K562 (cell line): ENCODE measurements around the gene CTNNB1. TPM values are rescaled to one million over a fixed set of nuclear protein-coding genes. Genes with fewer than 3 reads are reported as not detected.

ENCODE experiments used
- ATAC-seq: fragments of 200-7000 bp; cut with Tn5 transposase; 3 replicates; pipeline ENCODE4 v1.9.1; 2020; ENCODE audit warnings: moderate library complexity
- BruUV-seq: library from RNA; stranded (reverse); fragments of 400-500 nt; replicated peaks from 2 replicates; lab custom pipeline; 2021; lab: Mats Ljungman, UMichigan
- CTCF ChIA-PET: fragments of 300-600 bp; formaldehyde crosslinking; extraction: SDS; loops from one replicate; lab custom pipeline; 2021; ENCODE audit warnings: low intra/inter-chr PET ratio; lab: Yijun Ruan, JAX
- POLR2A ChIA-PET: fragments of 300-600, 350-650 bp; sonication (Branson Sonifier 250); formaldehyde crosslinking; extraction: SDS; loops from one replicate; lab custom pipeline; 2021; ENCODE audit warnings: antibody characterized with exemption, inconsistent platforms; lab: Yijun Ruan, JAX
- DNase-seq, 4 experiments: peaks; one replicate each; pipeline versions ENCODE4 v3.0.0 to v3.0.0-alpha.2; 2011 to 2018; ENCODE audit warnings: low spot score in 3 of 4, mixed read lengths in 3 of 4; ENCODE audit errors: extremely low read depth in 1 of 4
- FAIRE-seq: peaks from 2 replicates; lab custom pipeline; 2011; peaks lifted over from hg19 to GRCh38; lab: Jason Lieb, UNC
- H2AFZ ChIP-seq: 2 replicates; pipeline ENCODE4 v1.6.0; 2011; ENCODE audit warnings: low read depth, low read length, control low read depth, inconsistent platforms
- H3K27ac ChIP-seq: fragments of 200-600 bp; 3 replicates; pipeline ENCODE4 v1.8.0; 2011; ENCODE audit warnings: low read depth, mild to moderate bottlenecking, control low read depth, inconsistent platforms, low read length, moderate library complexity, mixed read lengths; ENCODE audit errors: extremely low read depth
- H3K27me3 ChIP-seq, 2 experiments: fragments of 300-600 bp in 1 of 2; 2 replicates in 1 of 2; 3 replicates in 1 of 2; pipeline versions ENCODE4 v1.6.0 to v1.8.0; 2011; ENCODE audit warnings: inconsistent platforms in 2 of 2, low read length in 2 of 2, mild to moderate bottlenecking in 1 of 2, mixed read lengths in 1 of 2, moderate library complexity in 1 of 2; ENCODE audit not compliant: control insufficient read depth in 2 of 2, insufficient read depth in 2 of 2
- H3K36me3 ChIP-seq: fragments of 300-600 bp; 3 replicates; pipeline ENCODE4 v1.8.0; 2011; ENCODE audit warnings: mild to moderate bottlenecking, low read length, inconsistent platforms; ENCODE audit not compliant: control insufficient read depth, insufficient read depth
- H3K4me1 ChIP-seq, 2 experiments: fragments of 200-600 bp in 1 of 2; replicated peaks in 1 of 2; 2 replicates in 1 of 2; 3 replicates in 1 of 2; pipeline versions ENCODE4 v1.5.1 to v1.8.0; 2011; ENCODE audit warnings: inconsistent platforms in 2 of 2, low read length in 2 of 2, mild to moderate bottlenecking in 1 of 2, mixed read lengths in 1 of 2, moderate library complexity in 1 of 2; ENCODE audit not compliant: control insufficient read depth in 2 of 2, insufficient read depth in 2 of 2
- H3K4me2 ChIP-seq: 2 replicates; pipeline ENCODE4 v1.6.1; 2011; ENCODE audit warnings: low read length, control low read depth, inconsistent platforms, mixed read lengths; ENCODE audit not compliant: insufficient read depth
- H3K4me3 ChIP-seq: fragments of 200-600 bp; sonication (generic), shearing (Covaris generic); 2 replicates; pipeline ENCODE4 v1.5.1; 2016; ENCODE audit warnings: control low read depth, inconsistent platforms
- H3K79me2 ChIP-seq: fragments of 200-600 bp; 3 replicates; pipeline ENCODE4 v1.8.0; 2011; ENCODE audit warnings: low read length, inconsistent platforms; ENCODE audit not compliant: control insufficient read depth, insufficient read depth
- H3K9ac ChIP-seq, 2 experiments: 2 replicates each; pipeline versions ENCODE4 v1.6.0 to v1.6.1; 2011; ENCODE audit warnings: low read depth in 2 of 2, low read length in 2 of 2, control low read depth in 1 of 2, inconsistent platforms in 1 of 2, mild to moderate bottlenecking in 1 of 2, mixed read lengths in 1 of 2; ENCODE audit not compliant: insufficient read depth in 1 of 2
- H3K9me1 ChIP-seq: one replicate; pipeline ENCODE4 v1.6.0; 2011; ENCODE audit warnings: inconsistent platforms, mild to moderate bottlenecking, low read length, moderate library complexity; ENCODE audit not compliant: control insufficient read depth, insufficient read depth
- H3K9me3 ChIP-seq: replicated peaks from 2 replicates; pipeline ENCODE4 v1.5.1; 2011; ENCODE audit warnings: low read depth, low read length, inconsistent platforms; ENCODE audit not compliant: control insufficient read depth, insufficient read depth
- H4K20me1 ChIP-seq: replicated peaks from 2 replicates; pipeline ENCODE4 v1.6.1; 2011; ENCODE audit warnings: low read length, inconsistent platforms, mixed read lengths; ENCODE audit not compliant: control insufficient read depth, insufficient read depth
- ATF1 ChIP-seq, 2 experiments: fragments of 450-650 bp in 1 of 2; IDR thresholded peaks; 2 replicates each; pipeline ENCODE4 v1.6.1; 2016; ENCODE audit warnings: missing compliant biosample characterization in 1 of 2, missing genetic modification characterization in 1 of 2
- CHAMP1 ChIP-seq: fragments of 450-650 bp; IDR thresholded peaks from 2 replicates; pipeline ENCODE4 v1.6.1; 2016; ENCODE audit warnings: mild to moderate bottlenecking
- DDX20 ChIP-seq: fragments of 450-650 bp; IDR thresholded peaks from 2 replicates; pipeline ENCODE4 v1.6.1; 2016; ENCODE audit warnings: missing genetic modification characterization, low read depth, mild to moderate bottlenecking, missing compliant biosample characterization, moderate library complexity
- HLTF ChIP-seq: fragments of 450-650 bp; IDR thresholded peaks from 2 replicates; pipeline ENCODE4 v1.6.1; 2016
- MCM5 ChIP-seq: fragments of 450-650 bp; IDR thresholded peaks from 2 replicates; pipeline ENCODE4 v1.6.1; 2016; ENCODE audit warnings: low read depth
- MLLT1 ChIP-seq, 2 experiments: fragments of 450-650 bp; IDR thresholded peaks; 2 replicates each; pipeline ENCODE4 v1.6.1; 2016
- NR1H2 ChIP-seq: sonication (generic); formaldehyde crosslinking; IDR thresholded peaks from 2 replicates; pipeline ENCODE4 v1.4.0; 2020; ENCODE audit warnings: mild to moderate bottlenecking, missing genetic modification reagents
- TAL1 ChIP-seq: fragments of 450-650 bp; IDR thresholded peaks from 2 replicates; pipeline ENCODE4 v1.6.1; 2016; ENCODE audit warnings: mild to moderate bottlenecking
- ZBTB26 ChIP-seq: fragments of 450-650 bp; formaldehyde crosslinking; IDR thresholded peaks from 2 replicates; pipeline ENCODE4 v1.4.0; 2022; ENCODE audit warnings: missing genetic modification characterization
- ZKSCAN8 ChIP-seq: fragments of 200-800 bp; sonication (Bioruptor generic); IDR thresholded peaks from 2 replicates; pipeline ENCODE4 v1.6.1; 2016; ENCODE audit warnings: missing genetic modification characterization, missing compliant biosample characterization
- ZNF41 ChIP-seq: fragments of 250-450 bp; sonication (Bioruptor Pico); conservative IDR thresholded peaks from 2 replicates; pipeline ENCODE4 v1.4.0; 2020; ENCODE audit warnings: mild to moderate bottlenecking
- WGBS: fragments of 100-300 bp; shearing (Covaris generic); methylation state at CpG from one replicate; pipeline ENCODE4 v1.1.6; 2016; ENCODE audit warnings: low coverage, mixed read lengths; ENCODE audit not compliant: insufficient coverage; ENCODE audit errors: missing lambda C conversion rate; 5-methylcytosine and 5-hydroxymethylcytosine counted together
- in situ Hi-C: fragments of 300-500 bp; cut with MboI; formaldehyde crosslinking; loops from 4 replicates; pipeline ENCODE4 v1.15.0; 2018; ENCODE audit warnings: inconsistent platforms, mixed read lengths
- intact Hi-C: fragments of 100-400 bp; cut with micrococcal nuclease; formaldehyde crosslinking; loops from 2 replicates; pipeline ENCODE4 v1.14.2; 2022
- polyA plus RNA-seq, 8 experiments: library from polyadenylated mRNA; depleted of rRNA in 4 of 8; stranded (reverse) in 5 of 8; unstranded in 3 of 8; fragments of >200 nt; fragmentation: Nextera tagmentation in 2 of 8; fragmentation: Illumina TruSeq in 1 of 8; extraction: Ambion mirVana in 2 of 8; extraction: Trizol in 1 of 8; gene quantifications; 2 replicates each; pipeline versions ENCODE4 v1.2.1 to v1.2.3, GENCODE V29; 2011 to 2014; ENCODE audit warnings: inconsistent platforms in 1 of 8, missing spikeins in 1 of 8
- total RNA-seq, 7 experiments: library from RNA; depleted of rRNA in 6 of 7; stranded (reverse); fragments of >200 nt in 6 of 7; fragmentation: Illumina TruSeq in 2 of 7; extraction: Trizol in 2 of 7; gene quantifications; 2 replicates each; pipeline versions ENCODE4 v1.2.1 to v1.2.3, GENCODE V29; 2011 to 2021; ENCODE audit warnings: low replicate concordance in 1 of 7

Gene CTNNB1
- total and polyA plus RNA-seq, 9 of the 15 experiments (the other 6 are each of a cell fraction or from before 2014, with no cell fraction given) = 44.3 to 193 (median 154) TPM

GRCh38 chr3:41169023-41169422, 30.3 kb upstream of the CTNNB1 start (continued):
- TF ChIP-seq MCM5 (no peak), TAL1 (no peak)

- intact Hi-C loops = no loop called here
- Histone ChIP-seq H3K9me1 (no peaks in the 10 kb centered on the region), H2AFZ (no peak overlapping the region), H3K4me3 (no peak overlapping the region), H3K27me3 (peaks cover 17 to 21% of the 10 kb centered on the region in 2 experiments; a peak in 4 of 5 replicates), H3K9ac (no peak overlapping the region), H3K79me2 (no peaks in the 10 kb centered on the region), H4K20me1 (no peaks in the 10 kb centered on the region), H3K4me2 (no peak overlapping the region), H3K36me3 (no peaks in the 10 kb centered on the region), H3K27ac (no peak overlapping the region), H3K4me1 (no peaks in the 10 kb centered on the region), H3K9me3 (no peaks in the 10 kb centered on the region)
- no TSS peak for BruUV-seq
- ChIA-PET POLR2A (interaction anchor here (1.1 kb wide), 1 partner anchor 9 kb away, joined by 3 read pairs; no protein-coding TSS in a partner anchor), CTCF (no interaction called here)
- ATAC-seq = no peak
- in situ Hi-C loops = no loop called here
- no peak for DNase-seq
- no peak for FAIRE-seq
- WGBS = 0% methylated on average over 7 of the region's 7 CpGs
- TF ChIP-seq CHAMP1 = no peak
- no peak for TF ChIP-seq MLLT1 (IDR thresholded peaks at IDR 0.05)
- TF ChIP-seq DDX20 (tag) = no peak
- TF ChIP-seq ATF1 (CRISPR knock-in tag; IDR thresholded peaks at IDR 0.05) = no peak
- no peak for TF ChIP-seq ATF1 (tag; IDR thresholded peaks at IDR 0.05)
- no peak for TF ChIP-seq HLTF
- TF ChIP-seq ZNF41 (CRISPR knock-in tag) = no peak
- no peak for TF ChIP-seq NR1H2
- no peak for TF ChIP-seq ZBTB26 (CRISPR knock-in tag)
- no peak for TF ChIP-seq ZKSCAN8 (CRISPR knock-in tag)
Measured at GRCh38 chr3:41173926-41174885, 25.1 kb upstream of the CTNNB1 start.
